Spleen (tissue), 11 donors: ENCODE data around the gene MRAP. TPM values are rescaled to one million over a fixed set of nuclear protein-coding genes. Genes with fewer than 3 reads are reported as not detected.

Source experiments
- DNase-seq: peaks from one replicate; pipeline ENCODE4 v3.0.0-alpha.2; 2020
- H3K27ac ChIP-seq, 8 donors: fragments of 200-600 bp; sonication (generic) in 7 of 8; 1 replicate in 4 of 8; 2 replicates in 4 of 8; pipeline versions ENCODE4 v1.5.0 to v1.8.0; 2016 to 2021; ENCODE audit warnings: inconsistent platforms in 4 of 8, mild to moderate bottlenecking in 4 of 8, moderate library complexity in 1 of 8
- H3K27me3 ChIP-seq, 7 donors: fragments of 200-600 bp; sonication (generic) in 6 of 7; replicated peaks in 1 of 7; 1 replicate in 4 of 7; 2 replicates in 3 of 7; pipeline versions ENCODE4 v1.5.0 to v1.8.0; 2016 to 2021; ENCODE audit warnings: inconsistent platforms in 3 of 7, mild to moderate bottlenecking in 1 of 7
- H3K36me3 ChIP-seq, 6 donors: fragments of 200-600 bp; sonication (generic) in 5 of 6; 1 replicate in 4 of 6; 2 replicates in 2 of 6; pipeline versions ENCODE4 v1.5.0 to v1.8.0; 2016 to 2021; ENCODE audit warnings: inconsistent platforms in 2 of 6
- H3K4me1 ChIP-seq, 6 donors: fragments of 200-600 bp; sonication (generic) in 5 of 6; 1 replicate in 3 of 6; 2 replicates in 3 of 6; pipeline versions ENCODE4 v1.5.0 to v1.8.0; 2016 to 2021; ENCODE audit warnings: inconsistent platforms in 3 of 6
- H3K4me3 ChIP-seq, 8 donors: fragments of 200-600 bp; sonication (generic) in 7 of 8; 1 replicate in 4 of 8; 2 replicates in 4 of 8; pipeline versions ENCODE4 v1.5.0 to v1.8.0; 2016 to 2021; ENCODE audit warnings: inconsistent platforms in 4 of 8, mild to moderate bottlenecking in 4 of 8, moderate library complexity in 2 of 8
- H3K9me3 ChIP-seq, 8 donors: fragments of 200-600 bp; sonication (generic) in 7 of 8; 1 replicate in 4 of 8; 2 replicates in 4 of 8; pipeline versions ENCODE4 v1.5.0 to v1.8.0; 2016 to 2021; ENCODE audit warnings: inconsistent platforms in 4 of 8
- POLR2A ChIP-seq, 3 donors: fragments of 450-650 bp; IDR thresholded peaks; one replicate each; pipeline ENCODE4 v1.5.1; 2017; ENCODE audit warnings: antibody characterized with exemption in 3 of 3, mild to moderate bottlenecking in 1 of 3
- POLR2AphosphoS5 ChIP-seq, 3 donors: sonication (generic); formaldehyde crosslinking; IDR thresholded peaks; one replicate each; pipeline ENCODE4 v1.5.1; 2017; ENCODE audit warnings: antibody characterized with exemption in 3 of 3
- WGBS, 5 donors: extraction: QIAGEN DNeasy Blood & Tissue Kit in 3 of 5; methylation state at CpG; one replicate each; pipeline versions ENCODE4 v1.1.5 to v1.1.7; 2013 to 2018; 5-methylcytosine and 5-hydroxymethylcytosine counted together
- intact Hi-C: fragments of 100-400 bp; cut with DNase I; formaldehyde crosslinking; loops from one replicate; pipeline ENCODE4 v1.15.0; 2023; ENCODE audit warnings: low total_unique reads
- polyA plus RNA-seq, 3 donors: library from polyadenylated mRNA; stranded (reverse); fragments of 200-250 nt; gene quantifications; one replicate each; pipeline ENCODE4 v1.2.1, GENCODE V29; 2013
- total RNA-seq, 7 donors: library from RNA; depleted of rRNA in 3 of 7; stranded (reverse); fragments of >200 nt in 3 of 7; fragmentation: NEBNext Ultra II Directional in 4 of 7; extraction: Animal tissue kit (Norgen Biotek cat#: 25700) in 4 of 7; gene quantifications; one replicate each; pipeline versions ENCODE4 v1.1.0 to v1.2.1, GENCODE V29; 2016 to 2021
- TF ChIP-seq, protein P1 (sequence below), 11 experiments: fragments of 200-600 bp in 7 of 11; fragments of 450-650 bp in 4 of 11; sonication (generic) in 4 of 11; IDR thresholded peaks in 8 of 11; conservative IDR thresholded peaks in 3 of 11; 1 replicate in 7 of 11; 2 replicates in 4 of 11; pipeline versions ENCODE4 v1.4.0 to v1.8.0; 2016 to 2021; ENCODE audit warnings: antibody characterized with exemption in 11 of 11, inconsistent platforms in 4 of 11, mild to moderate bottlenecking in 1 of 11
- donor health status: healthy with polysubstance abuse.
- donor health status: DM: no; HTN: no; CAD: no; lungs with moderate emphysema.
- donor health status: DM: no; HTN: no; CAD: no.
- donor health status: Bipolar disorder and iron deficiency.
- donor health status: healthy.
- donor health status: DM: no; HTN: no; CAD: no.
- donor health status: DM: yes; HTN: yes; CAD: no.

The MRAP gene
- total and polyA plus RNA-seq, 10 donors = 0.09 TPM; not detected in 9

- Histone ChIP-seq H3K9me3 (no peaks in the 10 kb centered on the region), H3K27me3 (no peaks in the 10 kb centered on the region), H3K36me3 (peaks cover 0 to 10% (median 0%) of the 10 kb centered on the region in 6 donors), H3K4me1 (peaks cover 8 to 18% (median 15%) of the 10 kb centered on the region in 6 donors), H3K4me3 (no peak overlapping the region), H3K27ac (no peak overlapping the region)
- no peak for TF ChIP-seq POLR2AphosphoS5 (IDR thresholded peaks at IDR 0.05)
- no peak for TF ChIP-seq POLR2A (IDR thresholded peaks at IDR 0.05)
- TF ChIP-seq, protein P1, sequence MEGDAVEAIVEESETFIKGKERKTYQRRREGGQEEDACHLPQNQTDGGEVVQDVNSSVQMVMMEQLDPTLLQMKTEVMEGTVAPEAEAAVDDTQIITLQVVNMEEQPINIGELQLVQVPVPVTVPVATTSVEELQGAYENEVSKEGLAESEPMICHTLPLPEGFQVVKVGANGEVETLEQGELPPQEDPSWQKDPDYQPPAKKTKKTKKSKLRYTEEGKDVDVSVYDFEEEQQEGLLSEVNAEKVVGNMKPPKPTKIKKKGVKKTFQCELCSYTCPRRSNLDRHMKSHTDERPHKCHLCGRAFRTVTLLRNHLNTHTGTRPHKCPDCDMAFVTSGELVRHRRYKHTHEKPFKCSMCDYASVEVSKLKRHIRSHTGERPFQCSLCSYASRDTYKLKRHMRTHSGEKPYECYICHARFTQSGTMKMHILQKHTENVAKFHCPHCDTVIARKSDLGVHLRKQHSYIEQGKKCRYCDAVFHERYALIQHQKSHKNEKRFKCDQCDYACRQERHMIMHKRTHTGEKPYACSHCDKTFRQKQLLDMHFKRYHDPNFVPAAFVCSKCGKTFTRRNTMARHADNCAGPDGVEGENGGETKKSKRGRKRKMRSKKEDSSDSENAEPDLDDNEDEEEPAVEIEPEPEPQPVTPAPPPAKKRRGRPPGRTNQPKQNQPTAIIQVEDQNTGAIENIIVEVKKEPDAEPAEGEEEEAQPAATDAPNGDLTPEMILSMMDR (IDR thresholded peaks at IDR 0.05 in 8 of 11, conservative IDR thresholded peaks at IDR 0.05 in 3 of 11) = no peak
- intact Hi-C loops = no loop called here
- WGBS, 5 donors = 62 to 86% (median 67%) methylated on average over 6 of the region's 6 CpGs
- no peak for DNase-seq
Observed at GRCh38 chr21:32282992-32283391, 15.7 kb upstream of the MRAP start.

GRCh38 chr21:32285476-32285875 is 13.2 kb upstream of the MRAP start:
- Histone ChIP-seq H3K9me3 (no peaks in the 10 kb centered on the region), H3K27ac (no peak overlapping the region), H3K27me3 (no peaks in the 10 kb centered on the region), H3K4me1 (no peaks in the 10 kb centered on the region), H3K36me3 (peaks cover 0 to 10% (median 0%) of the 10 kb centered on the region in 6 donors), H3K4me3 (no peak overlapping the region)
- DNase-seq = no peak
- 89 to 97% (median 94%) methylated on average over 4 of the region's 4 CpGs for WGBS, 5 donors
- TF ChIP-seq, protein P1 (IDR thresholded peaks at IDR 0.05 in 8 of 11, conservative IDR thresholded peaks at IDR 0.05 in 3 of 11) = no peak
- TF ChIP-seq POLR2AphosphoS5 (IDR thresholded peaks at IDR 0.05) (no peak), POLR2A (IDR thresholded peaks at IDR 0.05) (no peak)
- intact Hi-C loops = no loop called here

DNA sequence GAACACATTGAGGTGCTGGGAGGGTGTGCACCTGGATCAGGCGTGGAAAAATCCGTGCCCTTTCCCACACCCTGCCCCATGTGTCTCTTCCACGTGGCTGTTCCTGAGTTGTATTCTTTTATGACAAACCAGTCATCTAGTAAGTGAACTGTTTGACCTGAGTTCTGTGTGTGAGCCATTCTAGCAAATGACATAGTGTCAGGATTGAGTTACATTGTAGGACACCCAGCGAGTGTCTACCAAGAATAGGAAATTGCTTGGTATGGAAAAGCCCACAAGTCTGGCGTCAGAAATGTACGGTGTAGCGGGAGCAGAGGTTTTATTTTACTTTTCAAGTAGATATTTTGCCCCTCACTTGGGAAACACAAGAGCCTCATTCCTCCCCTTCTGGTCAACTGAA is 1.2 kb upstream of the MRAP start:
- H3K27ac ChIP-seq = no peak overlapping the region
- 86 to 96% (median 91%) methylated on average over 7 of the region's 7 CpGs for WGBS, 5 donors
- H3K27me3 ChIP-seq = no peaks in the 10 kb centered on the region
- no peak overlapping the region for H3K4me3 ChIP-seq
- no peak for TF ChIP-seq POLR2AphosphoS5 (IDR thresholded peaks at IDR 0.05)
- TF ChIP-seq, protein P1 (IDR thresholded peaks at IDR 0.05 in 8 of 11, conservative IDR thresholded peaks at IDR 0.05 in 3 of 11) = no peak
- TF ChIP-seq POLR2A (IDR thresholded peaks at IDR 0.05) = no peak
- intact Hi-C loops = no loop called here
- no peak for DNase-seq
- no peaks in the 10 kb centered on the region for H3K4me1 ChIP-seq
- H3K36me3 ChIP-seq = peaks cover 0 to 12% (median 0%) of the 10 kb centered on the region in 6 donors
- H3K9me3 ChIP-seq = no peaks in the 10 kb centered on the region

DNA sequence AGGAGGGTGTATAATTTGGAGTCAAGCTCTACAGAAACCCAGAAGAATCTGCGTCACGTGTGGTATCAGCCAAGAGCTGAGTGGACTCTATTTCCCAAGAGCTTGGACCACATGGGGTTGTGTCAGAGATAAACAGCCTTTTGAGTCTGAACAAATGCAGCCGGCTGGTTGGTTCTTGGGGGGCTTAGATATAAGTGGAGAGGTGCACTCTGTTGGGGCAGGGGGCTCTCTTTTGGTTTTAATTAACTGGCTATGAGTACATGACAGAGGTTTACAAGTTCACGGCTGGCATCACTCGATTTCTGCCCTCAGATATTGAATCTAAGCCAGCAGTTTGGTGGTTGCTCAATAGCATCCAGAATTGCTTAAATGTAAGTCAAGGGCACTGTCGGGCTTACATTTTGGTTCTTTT is 501 bp upstream of the MRAP start:
- 68 to 88% (median 85%) methylated on average over 6 of the region's 6 CpGs for WGBS, 5 donors
- H3K27ac ChIP-seq = no peak overlapping the region
- intact Hi-C loops = no loop called here
- H3K27me3 ChIP-seq = no peaks in the 10 kb centered on the region
- H3K4me1 ChIP-seq = no peaks in the 10 kb centered on the region
- DNase-seq = no peak
- no peak for TF ChIP-seq POLR2A (IDR thresholded peaks at IDR 0.05)
- peaks cover 0 to 12% (median 0%) of the 10 kb centered on the region in 6 donors for H3K36me3 ChIP-seq
- H3K4me3 ChIP-seq = no peak overlapping the region
- H3K9me3 ChIP-seq = no peaks in the 10 kb centered on the region

DNA sequence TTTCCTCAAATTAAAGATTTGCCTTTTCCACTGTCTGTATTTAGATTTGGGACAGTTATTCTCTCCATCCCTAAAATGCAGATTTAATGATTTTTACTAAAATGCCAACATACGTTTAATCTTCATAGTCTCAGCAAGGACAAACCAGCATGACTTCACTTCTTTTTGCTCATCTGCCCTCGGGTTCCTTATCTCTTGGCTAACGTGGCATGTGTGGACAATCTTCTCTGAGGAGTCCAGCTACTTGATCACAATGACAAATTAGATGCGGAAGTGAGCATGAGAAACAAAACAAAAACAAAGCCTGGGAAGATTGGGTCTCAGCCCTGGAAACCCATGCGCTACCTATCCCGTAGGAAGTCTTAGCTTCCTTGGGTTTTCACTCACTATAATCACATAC is 1.0 kb downstream of the MRAP start:
- TF ChIP-seq POLR2A (IDR thresholded peaks at IDR 0.05) (no peak), POLR2AphosphoS5 (IDR thresholded peaks at IDR 0.05) (no peak)
- TF ChIP-seq, protein P1 (IDR thresholded peaks at IDR 0.05 in 8 of 11, conservative IDR thresholded peaks at IDR 0.05 in 3 of 11) = no peak
- no peaks in the 10 kb centered on the region for H3K4me1 ChIP-seq
- H3K9me3 ChIP-seq = no peaks in the 10 kb centered on the region
- 88 to 92% (median 91%) methylated on average over 6 of the region's 6 CpGs for whole genome bisulfite sequencing, 5 donors
- H3K27ac ChIP-seq = no peak overlapping the region
- intact Hi-C loops = no loop called here
- no peak overlapping the region for H3K4me3 ChIP-seq
- peaks cover 0 to 12% (median 0%) of the 10 kb centered on the region in 6 donors for H3K36me3 ChIP-seq
- no peak for DNase-seq
- no peaks in the 10 kb centered on the region for H3K27me3 ChIP-seq
